SU-DHL-6 (cell line): Measurements from ENCODE around the gene SPATA1.

Experiments
- H2AFZ ChIP-seq: fragments of 200-600 bp; sonication (generic); 2 replicates; pipeline ENCODE4 v1.6.1; 2014; ENCODE audit warnings: low read depth, mild to moderate bottlenecking, moderate library complexity, mixed read lengths, antibody characterized with exemption, low read length; ENCODE audit not compliant: severe bottlenecking
- H3F3A ChIP-seq: fragments of 200-600 bp; shearing (Covaris generic); 2 replicates; pipeline ENCODE4 v1.6.0; 2016; ENCODE audit warnings: antibody characterized with exemption, mild to moderate bottlenecking; ENCODE audit not compliant: insufficient read depth
- H3K27ac ChIP-seq: fragments of 200-600 bp; sonication (generic); 2 replicates; pipeline ENCODE4 v1.5.1; 2016; ENCODE audit warnings: low read depth, mild to moderate bottlenecking, low read length, moderate library complexity, mixed read lengths
- H3K27me3 ChIP-seq: fragments of 200-600 bp; sonication (generic), shearing (Covaris generic); 2 replicates; pipeline ENCODE4 v1.6.0; 2014; ENCODE audit warnings: mild to moderate bottlenecking, low read length
- H3K36me3 ChIP-seq: fragments of 200-600 bp; sonication (generic); 2 replicates; pipeline ENCODE4 v1.6.1; 2014; ENCODE audit warnings: mild to moderate bottlenecking, low read length, mixed read lengths
- H3K4me2 ChIP-seq: fragments of 300-600, 200-600 bp; shearing (Covaris generic), sonication (generic); 2 replicates; pipeline ENCODE4 v1.6.0; 2014; ENCODE audit warnings: low read length, low read depth, mild to moderate bottlenecking; ENCODE audit not compliant: poor library complexity, severe bottlenecking
- H3K4me3 ChIP-seq: fragments of 200-600 bp; sonication (generic); 2 replicates; pipeline ENCODE4 v1.5.1; 2014; ENCODE audit warnings: antibody characterized with exemption, low read length, mild to moderate bottlenecking, mixed read lengths; ENCODE audit not compliant: insufficient read depth, poor library complexity, severe bottlenecking
- H3K79me2 ChIP-seq: fragments of 200-600 bp; sonication (generic); 2 replicates; pipeline ENCODE4 v1.6.1; 2014; ENCODE audit warnings: mild to moderate bottlenecking, low read length, moderate library complexity; ENCODE audit not compliant: insufficient read depth
- H3K9ac ChIP-seq: fragments of 200-600 bp; sonication (generic); 2 replicates; pipeline ENCODE4 v1.7.0; 2014; ENCODE audit warnings: mild to moderate bottlenecking, low read length
- H3K9me2 ChIP-seq: fragments of 200-600 bp; sonication (generic); replicated peaks from 2 replicates; pipeline ENCODE4 v1.6.1; 2014; ENCODE audit warnings: low read length; ENCODE audit not compliant: insufficient read depth
- H3K9me3 ChIP-seq: fragments of 200-600 bp; sonication (generic); 2 replicates; pipeline ENCODE4 v1.6.1; 2014; ENCODE audit warnings: low read length, mixed read lengths; ENCODE audit not compliant: insufficient read depth
- H4K20me1 ChIP-seq: fragments of 200-600 bp; sonication (generic); 2 replicates; pipeline ENCODE4 v1.6.1; 2014; ENCODE audit warnings: low read depth, mild to moderate bottlenecking, antibody characterized with exemption, low read length, moderate library complexity, mixed read lengths
- CTCF ChIP-seq: fragments of 200-600 bp; sonication (generic); IDR thresholded peaks from one replicate; pipeline ENCODE4 v1.5.1; 2017; ENCODE audit warnings: antibody characterized with exemption, mild to moderate bottlenecking, low read length, moderate library complexity; ENCODE audit not compliant: insufficient read depth, poor library complexity, severe bottlenecking
- EZH2phosphoT487 ChIP-seq: fragments of 200-600 bp; sonication (generic), shearing (Covaris generic); conservative IDR thresholded peaks from 2 replicates; pipeline ENCODE4 v1.6.1; 2018; ENCODE audit warnings: mild to moderate bottlenecking, antibody characterized with exemption, low read length, moderate library complexity, mixed read lengths

SPATA1 gene

GRCh38 chr1:84582802-84583587 lies 76.8 kb downstream of the SPATA1 start:
- H4K20me1 ChIP-seq: no peaks in the 10 kb centered on the region
- H3K4me3 ChIP-seq: no peak overlapping the region
- H3K9ac ChIP-seq: no peak overlapping the region
- TF ChIP-seq CTCF (no peak), EZH2phosphoT487 (no peak)
- H3K27me3 ChIP-seq: no peaks in the 10 kb centered on the region
- no peaks in the 10 kb centered on the region for H3F3A ChIP-seq
- no peak overlapping the region for H3K27ac ChIP-seq
- no peaks in the 10 kb centered on the region for H3K36me3 ChIP-seq
- H3K9me2 ChIP-seq: no peaks in the 10 kb centered on the region
- H3K79me2 ChIP-seq: no peaks in the 10 kb centered on the region
- no peak overlapping the region for H2AFZ ChIP-seq
- no peaks in the 10 kb centered on the region for H3K9me3 ChIP-seq
- H3K4me2 ChIP-seq: no peak overlapping the region

GRCh38 chr1:84583648-84584047 lies 77.5 kb downstream of the SPATA1 start:
- H3K79me2 ChIP-seq: no peaks in the 10 kb centered on the region
- H3K4me3 ChIP-seq: no peak overlapping the region
- no peak for TF ChIP-seq CTCF
- TF ChIP-seq EZH2phosphoT487: no peak
- no peaks in the 10 kb centered on the region for H3K9me3 ChIP-seq
- no peak overlapping the region for H3K9ac ChIP-seq
- H2AFZ ChIP-seq: no peak overlapping the region
- no peaks in the 10 kb centered on the region for H3F3A ChIP-seq
- H3K36me3 ChIP-seq: no peaks in the 10 kb centered on the region
- H3K27me3 ChIP-seq: no peaks in the 10 kb centered on the region
- no peak overlapping the region for H3K27ac ChIP-seq
- no peak overlapping the region for H3K4me2 ChIP-seq
- no peaks in the 10 kb centered on the region for H3K9me2 ChIP-seq
- no peaks in the 10 kb centered on the region for H4K20me1 ChIP-seq

GRCh38 chr1:84584126-84584525 lies 77.9 kb downstream of the SPATA1 start:
- Histone ChIP-seq H3K9ac (no peak overlapping the region), H3K79me2 (no peaks in the 10 kb centered on the region), H3K4me2 (no peak overlapping the region), H3K4me3 (no peak overlapping the region), H3K27me3 (no peaks in the 10 kb centered on the region), H4K20me1 (no peaks in the 10 kb centered on the region), H3K9me3 (no peaks in the 10 kb centered on the region), H3K27ac (no peak overlapping the region), H3K36me3 (no peaks in the 10 kb centered on the region), H3K9me2 (no peaks in the 10 kb centered on the region), H2AFZ (no peak overlapping the region), H3F3A (no peaks in the 10 kb centered on the region)
- TF ChIP-seq CTCF (no peak), EZH2phosphoT487 (no peak)
